SK-N-SH treated with all-trans-retinoic acid at 6 μM for 48 hours (cell line): ENCODE data around the gene EVI5.

Experiments used
- ATAC-seq: fragments of 200-7000 bp; cut with Tn5 transposase; 3 replicates; pipeline ENCODE4 v1.9.1; 2020; ENCODE audit warnings: mild to moderate bottlenecking, moderate library complexity
- ARNTL ChIP-seq: fragments of 450-650 bp; formaldehyde crosslinking; IDR thresholded peaks from 2 replicates; pipeline ENCODE4 v1.5.0; 2020; ENCODE audit warnings: low read depth, mild to moderate bottlenecking, moderate library complexity, borderline replicate concordance
- BACH2 ChIP-seq: fragments of 250-450 bp; sonication (Bioruptor Pico); IDR thresholded peaks from 2 replicates; pipeline ENCODE4 v1.9.0; 2021; ENCODE audit warnings: mild to moderate bottlenecking, borderline replicate concordance
- CREB5 ChIP-seq: fragments of 250-450 bp; sonication (Bioruptor Pico); IDR thresholded peaks from 2 replicates; pipeline ENCODE4 v1.5.1; 2020; ENCODE audit warnings: low read depth, mild to moderate bottlenecking, moderate library complexity
- CSDC2 ChIP-seq: fragments of 250-450 bp; sonication (Bioruptor Pico); IDR thresholded peaks from 2 replicates; pipeline ENCODE4 v1.5.0; 2020; ENCODE audit warnings: mild to moderate bottlenecking, moderate library complexity
- CSRNP3 ChIP-seq: fragments of 250-450 bp; sonication (Bioruptor Pico); IDR thresholded peaks from 2 replicates; pipeline ENCODE4 v1.5.1; 2021; ENCODE audit warnings: mild to moderate bottlenecking, moderate library complexity
- ESRRG ChIP-seq: fragments of 250-450 bp; sonication (Bioruptor Pico); IDR thresholded peaks from 2 replicates; pipeline ENCODE4 v1.6.1; 2021; ENCODE audit warnings: mild to moderate bottlenecking
- GLIS3 ChIP-seq: fragments of 250-450 bp; sonication (Bioruptor Pico); IDR thresholded peaks from 2 replicates; pipeline ENCODE4 v1.5.0; 2020; ENCODE audit warnings: mild to moderate bottlenecking, moderate library complexity
- ISL1 ChIP-seq: fragments of 250-450 bp; sonication (Bioruptor Pico); IDR thresholded peaks from 2 replicates; pipeline ENCODE4 v2.1.2; 2022; ENCODE audit warnings: mild to moderate bottlenecking, moderate library complexity
- OSR1 ChIP-seq: fragments of 250-450 bp; sonication (Bioruptor Pico); IDR thresholded peaks from 2 replicates; pipeline ENCODE4 v1.8.0; 2022; ENCODE audit warnings: moderate library complexity, mild to moderate bottlenecking, inconsistent platforms
- PATZ1 ChIP-seq: fragments of 250-450 bp; sonication (Bioruptor Pico); IDR thresholded peaks from 2 replicates; pipeline ENCODE4 v1.8.0; 2020; ENCODE audit warnings: mild to moderate bottlenecking, moderate library complexity, borderline replicate concordance
- POU6F1 ChIP-seq: fragments of 250-450 bp; sonication (Bioruptor Pico); IDR thresholded peaks from 2 replicates; pipeline ENCODE4 v1.8.0; 2021; ENCODE audit warnings: low read depth, mild to moderate bottlenecking, moderate library complexity, borderline replicate concordance
- SNAI2 ChIP-seq: fragments of 250-450 bp; sonication (Bioruptor Pico); IDR thresholded peaks from 2 replicates; pipeline ENCODE4 v1.5.0; 2020; ENCODE audit warnings: mild to moderate bottlenecking, moderate library complexity
- TCF4 ChIP-seq: fragments of 250-450 bp; sonication (Bioruptor Pico); IDR thresholded peaks from 2 replicates; pipeline ENCODE4 v1.8.0; 2021; ENCODE audit warnings: mild to moderate bottlenecking, moderate library complexity, borderline replicate concordance
- TOX ChIP-seq: fragments of 250-450 bp; sonication (Bioruptor Pico); IDR thresholded peaks from 2 replicates; pipeline ENCODE4 v1.8.0; 2021; ENCODE audit warnings: mild to moderate bottlenecking, moderate library complexity, borderline replicate concordance
- TSHZ2 ChIP-seq: fragments of 250-450 bp; sonication (Bioruptor Pico); IDR thresholded peaks from 2 replicates; pipeline ENCODE4 v1.5.0; 2020; ENCODE audit warnings: mild to moderate bottlenecking, moderate library complexity
- ZC3H10 ChIP-seq: fragments of 250-450 bp; sonication (Bioruptor Pico); IDR thresholded peaks from 2 replicates; pipeline ENCODE4 v1.5.1; 2021; ENCODE audit warnings: mild to moderate bottlenecking, moderate library complexity
- ZFP3 ChIP-seq: fragments of 250-450 bp; sonication (Bioruptor Pico); IDR thresholded peaks from 2 replicates; pipeline ENCODE4 v1.5.0; 2020; ENCODE audit warnings: mild to moderate bottlenecking, moderate library complexity
- ZFP30 ChIP-seq: fragments of 450-650 bp; formaldehyde crosslinking; IDR thresholded peaks from 2 replicates; pipeline ENCODE4 v1.5.0; 2022; ENCODE audit warnings: mild to moderate bottlenecking, moderate library complexity
- ZNF565 ChIP-seq: fragments of 450-650 bp; formaldehyde crosslinking; conservative IDR thresholded peaks from 2 replicates; pipeline ENCODE4 v1.5.0; 2020; ENCODE audit warnings: low read depth, mild to moderate bottlenecking, moderate library complexity
- ZNF70 ChIP-seq: fragments of 450-650 bp; formaldehyde crosslinking; IDR thresholded peaks from 2 replicates; pipeline ENCODE4 v1.5.0; 2020; ENCODE audit warnings: mild to moderate bottlenecking, moderate library complexity
- ZNF8 ChIP-seq: fragments of 450-650 bp; formaldehyde crosslinking; IDR thresholded peaks from 2 replicates; pipeline ENCODE4 v1.5.0; 2020; ENCODE audit warnings: mild to moderate bottlenecking, moderate library complexity

Gene EVI5

GRCh38 chr1:92707709-92708108 is 77.2 kb downstream of the EVI5 start:
- ATAC-seq, result no peak
- TF ChIP-seq ZNF70 (CRISPR knock-in tag) (no peak), BACH2 (CRISPR knock-in tag) (no peak), PATZ1 (no peak), SNAI2 (CRISPR knock-in tag) (no peak), GLIS3 (no peak), ZNF8 (CRISPR knock-in tag) (no peak), ZFP3 (CRISPR knock-in tag) (no peak), CSDC2 (CRISPR knock-in tag) (no peak), ESRRG (CRISPR knock-in tag) (no peak), ZC3H10 (CRISPR knock-in tag) (no peak), ISL1 (CRISPR knock-in tag) (no peak), TSHZ2 (CRISPR knock-in tag) (no peak), CREB5 (CRISPR knock-in tag) (no peak), ARNTL (CRISPR knock-in tag) (no peak), TOX (CRISPR knock-in tag) (no peak), OSR1 (CRISPR knock-in tag) (no peak), TCF4 (no peak), ZFP30 (CRISPR knock-in tag) (no peak)

GRCh38 chr1:92707292-92707691 is 77.6 kb downstream of the EVI5 start:
- TF ChIP-seq ISL1 (CRISPR knock-in tag) (no peak), ZNF565 (no peak), TSHZ2 (CRISPR knock-in tag) (no peak), BACH2 (CRISPR knock-in tag) (no peak), CSRNP3 (CRISPR knock-in tag) (no peak), POU6F1 (CRISPR knock-in tag) (no peak), ZC3H10 (CRISPR knock-in tag) (no peak), GLIS3 (no peak)
- no peak for ATAC-seq
